GM12892 (cell line): ENCODE data around the gene B4GALNT1.

Experiments used
- POLR2A ChIP-seq: IDR thresholded peaks from 2 replicates; pipeline ENCODE4 v1.6.1; 2011; ENCODE audit warnings: low read depth, low read length, control low read depth
- POLR2AphosphoS5 ChIP-seq: IDR thresholded peaks from 2 replicates; pipeline ENCODE4 v1.6.1; 2011; ENCODE audit warnings: low read depth, low read length, control low read depth
- TAF1 ChIP-seq: IDR thresholded peaks from 2 replicates; pipeline ENCODE4 v1.6.1; 2011; ENCODE audit warnings: low read depth, mild to moderate bottlenecking, control low read depth, low read length, borderline replicate concordance

- TF ChIP-seq POLR2A: no peak
- no peak for TF ChIP-seq TAF1
- TF ChIP-seq POLR2AphosphoS5: no peak
Measured at GRCh38 chr12:57640175-57641042, 7.4 kb upstream of the B4GALNT1 start.
